DND-41 (cell line): ENCODE results near the gene PRRC2C.

Experiments used
- ATAC-seq: fragments of 200-7000 bp; cut with Tn5 transposase; 3 replicates; pipeline ENCODE4 v1.9.1; 2021; ENCODE audit warnings: low read depth; ENCODE audit not compliant: insufficient read depth
- DNase-seq: peaks from one replicate; pipeline ENCODE4 v3.0.0-alpha.2; 2020
- H2AFZ ChIP-seq: 2 replicates; pipeline ENCODE4 v1.6.0; 2012; ENCODE audit warnings: low read depth, low read length
- H3K27ac ChIP-seq: 2 replicates; pipeline ENCODE4 v1.5.1; 2012; ENCODE audit warnings: low read length, inconsistent platforms
- H3K27me3 ChIP-seq: fragments of 200-600 bp; sonication (generic); 2 replicates; pipeline ENCODE4 v1.6.0; 2012; ENCODE audit warnings: low read length, mild to moderate bottlenecking, inconsistent platforms; ENCODE audit not compliant: insufficient read depth, poor library complexity
- H3K36me3 ChIP-seq: 2 replicates; pipeline ENCODE4 v1.5.1; 2012; ENCODE audit warnings: low read length, inconsistent platforms; ENCODE audit not compliant: insufficient read depth
- H3K4me1 ChIP-seq: 2 replicates; pipeline ENCODE4 v1.5.1; 2012; ENCODE audit warnings: mild to moderate bottlenecking, low read length; ENCODE audit not compliant: insufficient read depth
- H3K4me2 ChIP-seq: 2 replicates; pipeline ENCODE4 v1.6.0; 2012; ENCODE audit warnings: mild to moderate bottlenecking, moderate library complexity, low read length, inconsistent platforms; ENCODE audit not compliant: insufficient read depth
- H3K4me3 ChIP-seq, 2 experiments: fragments of 200-600 bp in 1 of 2; shearing (Covaris generic) in 1 of 2; 2 replicates each; pipeline ENCODE4 v1.5.1; 2012 to 2016; ENCODE audit warnings: inconsistent platforms in 2 of 2, low read length in 2 of 2, mild to moderate bottlenecking in 2 of 2, low read depth in 1 of 2, moderate library complexity in 1 of 2
- H3K79me2 ChIP-seq: 2 replicates; pipeline ENCODE4 v1.6.0; 2012; ENCODE audit warnings: low read length, inconsistent platforms; ENCODE audit not compliant: insufficient read depth
- H3K9ac ChIP-seq: 2 replicates; pipeline ENCODE4 v1.6.0; 2012; ENCODE audit warnings: low read depth, mild to moderate bottlenecking, inconsistent platforms, low read length, moderate library complexity
- H3K9me3 ChIP-seq: 2 replicates; pipeline ENCODE4 v1.5.1; 2012; ENCODE audit warnings: low read length, moderate library complexity, mild to moderate bottlenecking, inconsistent platforms; ENCODE audit not compliant: insufficient read depth, severe bottlenecking
- H4K20me1 ChIP-seq: 2 replicates; pipeline ENCODE4 v1.6.0; 2012; ENCODE audit warnings: low read length; ENCODE audit not compliant: insufficient read depth
- CTCF ChIP-seq: IDR thresholded peaks from 2 replicates; pipeline ENCODE4 v1.5.1; 2012; ENCODE audit warnings: borderline replicate concordance, low read length, moderate library complexity, mild to moderate bottlenecking; ENCODE audit not compliant: poor library complexity, severe bottlenecking; ENCODE audit errors: extremely low read depth
- EZH2 ChIP-seq: IDR thresholded peaks from 3 replicates; pipeline ENCODE4 v1.6.1; 2012; ENCODE audit warnings: borderline replicate concordance, low read depth, mild to moderate bottlenecking, moderate library complexity, low read length, inconsistent platforms; ENCODE audit not compliant: severe bottlenecking

The PRRC2C gene

GRCh38 chr1:171585715-171586114 is 100.4 kb downstream of the PRRC2C start:
- H3K9ac ChIP-seq, result no peak overlapping the region
- peaks cover 91% of the 10 kb centered on the region for H3K36me3 ChIP-seq
- H3K4me3 ChIP-seq, result no peak overlapping the region
- no peak overlapping the region for H3K4me2 ChIP-seq
- no peak for DNase-seq
- ATAC-seq, result no peak
- no peaks in the 10 kb centered on the region for H3K79me2 ChIP-seq
- H2AFZ ChIP-seq, result no peak overlapping the region
- H3K9me3 ChIP-seq, result no peaks in the 10 kb centered on the region
- no peak overlapping the region for H3K27ac ChIP-seq
- H3K4me1 ChIP-seq, result no peaks in the 10 kb centered on the region
- no peaks in the 10 kb centered on the region for H3K27me3 ChIP-seq
- TF ChIP-seq CTCF, result no peak
- TF ChIP-seq EZH2, result no peak
- H4K20me1 ChIP-seq, result 0 out of 2 replicates have a peak, but pooled peaks cover 3% of the 10 kb centered on the region

- Histone ChIP-seq H4K20me1 (no peaks in the 10 kb centered on the region), H2AFZ (no peak overlapping the region), H3K79me2 (no peaks in the 10 kb centered on the region), H3K9ac (no peak overlapping the region), H3K36me3 (peaks cover 91% of the 10 kb centered on the region), H3K4me3 (no peak overlapping the region), H3K27ac (no peak overlapping the region), H3K9me3 (no peaks in the 10 kb centered on the region), H3K4me2 (no peak overlapping the region), H3K27me3 (no peaks in the 10 kb centered on the region), H3K4me1 (no peaks in the 10 kb centered on the region)
- ATAC-seq, result no peak
- TF ChIP-seq CTCF, result no peak
- TF ChIP-seq EZH2, result no peak
- DNase-seq, result no peak
These were observed 102.9 kb downstream of the PRRC2C start for GRCh38 chr1:171588230-171588629.

- Histone ChIP-seq H3K27ac (no peak overlapping the region), H3K36me3 (peaks cover 80% of the 10 kb centered on the region), H3K4me3 (no peak overlapping the region), H2AFZ (no peak overlapping the region), H3K27me3 (no peaks in the 10 kb centered on the region), H3K9ac (no peak overlapping the region), H3K79me2 (no peaks in the 10 kb centered on the region), H3K4me2 (no peak overlapping the region), H4K20me1 (no peaks in the 10 kb centered on the region), H3K9me3 (no peaks in the 10 kb centered on the region), H3K4me1 (no peaks in the 10 kb centered on the region)
- ATAC-seq (no peak), DNase-seq (no peak)
- no peak for TF ChIP-seq EZH2
- no peak for TF ChIP-seq CTCF
These were observed 104.7 kb downstream of the PRRC2C start for GRCh38 chr1:171590022-171590421.

- Histone ChIP-seq H2AFZ (no peak overlapping the region), H3K9me3 (no peaks in the 10 kb centered on the region), H4K20me1 (no peaks in the 10 kb centered on the region), H3K4me1 (no peaks in the 10 kb centered on the region), H3K36me3 (peaks cover 35% of the 10 kb centered on the region), H3K4me3 (no peak overlapping the region), H3K27me3 (no peaks in the 10 kb centered on the region), H3K79me2 (no peaks in the 10 kb centered on the region), H3K27ac (no peak overlapping the region), H3K9ac (no peak overlapping the region), H3K4me2 (no peak overlapping the region)
- TF ChIP-seq EZH2 (no peak), CTCF (no peak)
- ATAC-seq (no peak; the same call in 2 of the 3 replicates), DNase-seq (no peak)
These were observed 110.0 kb downstream of the PRRC2C start for GRCh38 chr1:171595324-171595723.
